HFF-Myc (cell line): Measurements from ENCODE around the gene FCHSD1.

Experiments
- DNase-seq: peaks from one replicate; pipeline ENCODE4 v3.0.0-alpha.2; 2011; ENCODE audit warnings: low read depth; ENCODE audit errors: extremely low read depth
- H3K4me3 ChIP-seq: replicated peaks from 2 replicates; pipeline ENCODE4 v1.5.1; 2011; ENCODE audit warnings: low read depth, mild to moderate bottlenecking, control low read depth, low read length
- TF ChIP-seq, protein P1 (sequence below): IDR thresholded peaks from 2 replicates; pipeline ENCODE4 v1.5.1; 2012; ENCODE audit warnings: mild to moderate bottlenecking, low read depth, low read length, control low read depth; ENCODE audit errors: missing control alignments

Gene FCHSD1

DNA sequence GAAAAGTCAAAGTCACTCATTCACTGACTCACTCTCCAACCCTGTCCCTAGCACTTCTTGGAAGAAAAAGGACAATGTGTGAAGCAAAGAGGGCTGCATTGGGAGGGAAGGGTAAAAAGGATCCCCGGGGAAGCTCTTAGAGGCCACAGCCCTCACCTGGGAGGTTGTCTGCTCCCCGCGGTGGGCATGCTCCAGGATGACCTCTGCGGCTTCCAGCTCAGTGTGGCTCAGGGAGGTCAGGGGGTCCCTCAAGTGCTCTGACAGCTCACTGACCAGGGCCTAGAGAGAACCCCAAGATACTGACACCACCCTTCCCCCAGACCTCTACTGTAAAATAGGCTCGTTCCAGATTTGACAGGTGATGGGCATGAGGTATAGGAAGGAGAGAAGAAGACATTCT lies 4.0 kb downstream of the FCHSD1 start:
- no peak overlapping the region for H3K4me3 ChIP-seq
- DNase-seq = no peak
- TF ChIP-seq, protein P1, sequence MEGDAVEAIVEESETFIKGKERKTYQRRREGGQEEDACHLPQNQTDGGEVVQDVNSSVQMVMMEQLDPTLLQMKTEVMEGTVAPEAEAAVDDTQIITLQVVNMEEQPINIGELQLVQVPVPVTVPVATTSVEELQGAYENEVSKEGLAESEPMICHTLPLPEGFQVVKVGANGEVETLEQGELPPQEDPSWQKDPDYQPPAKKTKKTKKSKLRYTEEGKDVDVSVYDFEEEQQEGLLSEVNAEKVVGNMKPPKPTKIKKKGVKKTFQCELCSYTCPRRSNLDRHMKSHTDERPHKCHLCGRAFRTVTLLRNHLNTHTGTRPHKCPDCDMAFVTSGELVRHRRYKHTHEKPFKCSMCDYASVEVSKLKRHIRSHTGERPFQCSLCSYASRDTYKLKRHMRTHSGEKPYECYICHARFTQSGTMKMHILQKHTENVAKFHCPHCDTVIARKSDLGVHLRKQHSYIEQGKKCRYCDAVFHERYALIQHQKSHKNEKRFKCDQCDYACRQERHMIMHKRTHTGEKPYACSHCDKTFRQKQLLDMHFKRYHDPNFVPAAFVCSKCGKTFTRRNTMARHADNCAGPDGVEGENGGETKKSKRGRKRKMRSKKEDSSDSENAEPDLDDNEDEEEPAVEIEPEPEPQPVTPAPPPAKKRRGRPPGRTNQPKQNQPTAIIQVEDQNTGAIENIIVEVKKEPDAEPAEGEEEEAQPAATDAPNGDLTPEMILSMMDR = no peak

DNA sequence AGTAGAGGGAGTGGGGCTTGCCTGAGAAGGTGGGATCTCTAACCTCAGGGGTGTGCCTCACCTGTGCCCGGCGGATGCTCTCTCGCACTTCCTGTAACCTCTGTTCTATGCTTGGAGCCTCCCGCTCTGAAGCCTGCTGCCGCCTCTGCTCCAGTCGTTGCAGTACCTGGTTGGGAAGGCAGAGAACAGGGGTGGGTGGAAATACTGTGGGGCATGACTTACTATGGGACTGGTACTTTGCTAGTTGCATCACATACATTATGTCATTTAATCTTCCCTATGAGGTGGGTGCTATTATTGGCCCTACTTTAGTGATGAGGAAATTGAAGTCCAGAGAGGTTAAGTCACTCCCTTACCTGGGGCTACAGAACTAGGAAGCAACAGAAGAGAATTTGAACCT lies 5.2 kb downstream of the FCHSD1 start:
- TF ChIP-seq, protein P1 = no peak
- no peak overlapping the region for H3K4me3 ChIP-seq
- DNase-seq = no peak

DNA sequence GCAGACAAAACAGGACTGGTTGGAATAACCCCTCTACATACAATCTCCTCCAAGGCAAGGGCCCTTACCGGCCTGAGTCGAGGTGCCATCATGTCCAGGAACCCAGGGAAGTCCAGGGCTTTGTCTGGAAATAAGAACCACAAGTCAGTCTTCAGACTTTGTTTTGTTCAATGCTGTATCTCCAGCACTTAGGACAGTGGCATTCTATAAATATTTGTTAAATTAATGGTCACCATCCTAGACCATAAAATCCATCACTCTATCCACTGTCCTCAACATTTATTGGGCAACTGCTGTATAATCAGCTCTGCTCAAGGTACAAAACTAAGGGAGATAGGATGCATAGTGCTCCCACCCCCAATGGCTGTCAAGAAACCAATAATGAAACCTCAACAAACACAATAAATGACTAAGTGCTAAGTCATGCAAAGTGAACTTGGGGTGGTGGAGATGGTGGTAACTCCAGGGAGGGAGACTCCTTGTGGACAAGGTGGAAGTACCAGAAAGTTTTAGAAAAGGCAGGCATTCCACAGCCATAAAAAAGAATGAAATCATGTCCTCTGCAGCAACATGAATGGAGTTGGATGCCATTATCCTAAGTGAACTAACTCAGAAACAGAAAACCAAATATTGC lies 9.5 kb downstream of the FCHSD1 start:
- TF ChIP-seq, protein P1 = peak; percentile 35
- no peak for DNase-seq

DNA sequence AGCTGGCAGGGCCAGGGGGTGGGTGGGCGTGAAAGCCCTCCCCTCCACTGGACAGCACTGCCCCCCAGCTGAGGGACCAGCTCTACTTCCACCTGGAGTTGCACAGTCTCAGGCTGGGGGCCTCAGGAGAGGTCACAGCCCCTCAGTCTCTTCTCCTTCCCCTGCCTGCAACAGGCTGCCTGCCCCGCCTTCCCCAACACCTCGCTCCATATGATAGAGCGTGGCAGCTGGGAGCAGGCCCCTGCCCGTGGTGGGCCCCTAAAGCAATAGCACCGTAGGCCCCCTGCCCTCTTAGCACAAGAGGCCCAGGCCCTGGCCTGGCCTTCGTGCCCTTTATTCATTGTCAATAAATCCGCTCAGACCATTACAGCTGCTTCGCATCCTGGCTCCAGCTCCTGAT lies 10.5 kb downstream of the FCHSD1 start:
- no peak overlapping the region for H3K4me3 ChIP-seq
- DNase-seq = no peak
- TF ChIP-seq, protein P1 = no peak

More for the DNA sequence above, 9.5 kb downstream of the FCHSD1 start:
- H3K4me3 ChIP-seq = no peak overlapping the region

DNA sequence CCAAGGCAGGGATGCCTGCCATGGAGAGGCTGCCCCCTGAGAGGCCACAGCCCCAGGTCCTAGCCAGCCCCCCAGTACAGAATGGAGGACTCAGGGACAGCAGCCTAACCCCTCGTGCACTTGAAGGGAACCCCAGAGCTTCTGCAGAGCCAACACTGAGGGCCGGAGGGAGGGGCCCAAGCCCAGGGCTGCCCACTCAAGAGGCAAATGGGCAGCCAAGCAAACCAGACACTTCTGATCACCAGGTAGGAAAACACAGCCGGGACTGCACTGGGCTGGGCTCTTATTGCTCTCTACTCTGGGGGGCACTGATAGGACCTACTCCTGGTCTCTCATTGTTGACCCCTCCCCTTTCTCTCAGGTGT lies 11.2 kb downstream of the FCHSD1 start:
- DNase-seq = no peak

DNA sequence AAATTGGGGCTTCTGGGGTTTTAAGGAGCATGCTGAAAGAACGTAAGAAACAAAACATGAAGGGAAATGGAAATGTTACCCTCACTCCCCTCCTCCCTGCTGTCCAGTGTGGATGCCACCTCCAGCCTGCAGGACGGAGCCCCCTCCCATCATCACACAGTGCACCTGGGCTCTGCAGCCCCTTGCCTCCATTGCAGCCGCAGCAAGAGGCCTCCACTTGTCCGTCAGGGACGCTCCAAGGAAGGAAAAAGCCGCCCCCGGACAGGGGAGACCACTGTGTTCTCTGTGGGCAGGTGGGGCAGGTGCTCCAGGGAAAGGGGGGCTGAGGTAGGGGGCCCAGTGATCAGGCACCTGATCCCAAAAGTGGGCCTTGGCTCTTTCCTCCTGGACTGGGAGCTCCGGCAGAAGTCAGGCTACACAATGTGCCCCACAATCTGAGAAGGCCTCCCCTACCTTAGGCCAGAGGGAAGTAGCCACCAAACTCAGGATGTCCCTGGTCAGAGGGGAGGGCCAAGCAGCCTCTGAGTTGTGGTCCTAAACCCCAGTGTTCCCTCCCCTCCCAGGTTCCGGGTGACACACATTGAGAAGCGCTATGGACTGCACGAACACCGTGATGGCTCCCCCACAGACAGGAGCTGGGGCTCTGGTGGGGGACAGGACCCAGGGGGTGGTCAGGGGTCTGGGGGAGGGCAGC lies 11.7 kb downstream of the FCHSD1 start:
- DNase-seq = no peak

More for the DNA sequence above, 11.2 kb downstream of the FCHSD1 start:
- no peak overlapping the region for H3K4me3 ChIP-seq
- TF ChIP-seq, protein P1 = no peak

More for the DNA sequence above, 11.7 kb downstream of the FCHSD1 start:
- no peak overlapping the region for H3K4me3 ChIP-seq
- TF ChIP-seq, protein P1 = no peak
